ENCODE data around the gene ASXL2. TPM values are rescaled to one million over a fixed set of nuclear protein-coding genes. Genes with fewer than 3 reads are reported as not detected.

ASXL2 gene
- total RNA-seq, 1 donor from 2014 or later = 39.3 TPM

GRCh38 chr2:25799301-25799700 is 79.0 kb downstream of the ASXL2 start:
- no peaks in the 10 kb centered on the region for H3K9me3 ChIP-seq

GRCh38 chr2:25797620-25798488 is 80.4 kb downstream of the ASXL2 start:
- H3K4me3 ChIP-seq = no peak overlapping the region
- intact Hi-C loops (cut with DNase I) = no loop called here
- no peaks in the 10 kb centered on the region for H3K4me1 ChIP-seq
- H3K27ac ChIP-seq = no peak overlapping the region
- DNase-seq (no peak), ATAC-seq (no peak)
- H3K36me3 ChIP-seq = peaks cover 54% of the 10 kb centered on the region
- H3K27me3 ChIP-seq (ENCODE audit: low read depth) = no peaks in the 10 kb centered on the region
- H3K9me3 ChIP-seq = no peaks in the 10 kb centered on the region
- no peak for TF ChIP-seq CTCF (IDR thresholded peaks at IDR 0.05)

More at GRCh38 chr2:25799301-25799700, 79.0 kb downstream of the ASXL2 start:
- Histone ChIP-seq H3K4me1 (no peaks in the 10 kb centered on the region), H3K4me3 (no peak overlapping the region), H3K27me3 (ENCODE audit: low read depth) (no peaks in the 10 kb centered on the region), H3K36me3 (peaks cover 69% of the 10 kb centered on the region), H3K27ac (no peak overlapping the region)
- ATAC-seq = no peak
- intact Hi-C loops (cut with DNase I) = no loop called here
- DNase-seq = no peak
- TF ChIP-seq CTCF (IDR thresholded peaks at IDR 0.05) = no peak

- ATAC-seq (no peak), DNase-seq (no peak)
- peaks cover 36% of the 10 kb centered on the region for H3K36me3 ChIP-seq
- no peak for TF ChIP-seq CTCF (IDR thresholded peaks at IDR 0.05)
- no peak overlapping the region for H3K4me3 ChIP-seq
- H3K27ac ChIP-seq = no peak overlapping the region
- intact Hi-C loops (cut with DNase I) = no loop called here
- no peaks in the 10 kb centered on the region for H3K9me3 ChIP-seq
- no peaks in the 10 kb centered on the region for H3K4me1 ChIP-seq
- H3K27me3 ChIP-seq (ENCODE audit: low read depth) = no peaks in the 10 kb centered on the region
Measured at GRCh38 chr2:25794544-25795276, 83.6 kb downstream of the ASXL2 start.

GRCh38 chr2:25790074-25790790 is 88.1 kb downstream of the ASXL2 start:
- TF ChIP-seq CTCF (IDR thresholded peaks at IDR 0.05) = no peak
- no peaks in the 10 kb centered on the region for H3K27me3 ChIP-seq (ENCODE audit: low read depth)
- ATAC-seq (no peak), DNase-seq (no peak)
- H3K9me3 ChIP-seq = no peaks in the 10 kb centered on the region
- intact Hi-C loops (cut with DNase I) = no loop called here
- no peaks in the 10 kb centered on the region for H3K4me1 ChIP-seq
- no peak overlapping the region for H3K4me3 ChIP-seq
- H3K36me3 ChIP-seq = peaks cover 15% of the 10 kb centered on the region
- no peak overlapping the region for H3K27ac ChIP-seq

GRCh38 chr2:25788457-25788856 is 89.8 kb downstream of the ASXL2 start:
- intact Hi-C loops (cut with DNase I) = no loop called here
- ATAC-seq (no peak), DNase-seq (no peak)
- TF ChIP-seq CTCF (IDR thresholded peaks at IDR 0.05) = no peak
- Histone ChIP-seq H3K4me3 (no peak overlapping the region), H3K36me3 (peaks cover 15% of the 10 kb centered on the region), H3K27ac (no peak overlapping the region), H3K9me3 (no peaks in the 10 kb centered on the region), H3K27me3 (ENCODE audit: low read depth) (no peaks in the 10 kb centered on the region), H3K4me1 (no peaks in the 10 kb centered on the region)
